Right hindlimb (tissue), 1 donor: ENCODE data around the gene MPRIP.

Experiments
- DNase-seq: peaks from one replicate; pipeline ENCODE4 v3.0.0-alpha.2; 2018

MPRIP gene

GRCh38 chr17:17029938-17030337, 12.3 kb upstream of the MPRIP start:
- no peak for DNase-seq

- no peak for DNase-seq
Observed at GRCh38 chr17:17030515-17031211, 11.6 kb upstream of the MPRIP start.

- peak; percentile 81 for DNase-seq
Observed at GRCh38 chr17:17032131-17032692, 10.0 kb upstream of the MPRIP start.

DNA sequence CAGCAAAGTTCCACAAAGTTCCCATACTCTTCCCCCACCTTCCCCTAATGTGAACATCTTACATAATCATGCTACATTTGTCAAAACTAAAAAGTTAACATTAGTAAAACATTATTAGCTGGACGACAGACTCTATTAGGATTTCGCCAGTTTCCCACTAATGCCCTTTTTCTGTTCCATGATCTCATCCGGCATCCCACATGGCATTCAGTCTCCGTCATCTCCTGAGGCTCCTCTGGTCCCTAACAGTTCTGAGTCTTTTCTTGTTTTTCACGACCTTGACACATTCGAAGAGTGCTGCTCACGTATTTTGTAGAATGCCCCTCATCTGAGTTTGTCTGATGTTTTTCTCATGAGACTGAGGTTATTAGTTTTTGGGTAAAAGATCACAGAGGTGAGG, 8.8 kb upstream of the MPRIP start:
- no peak for DNase-seq

GRCh38 chr17:17034026-17034425, 8.2 kb upstream of the MPRIP start:
- no peak for DNase-seq

DNA sequence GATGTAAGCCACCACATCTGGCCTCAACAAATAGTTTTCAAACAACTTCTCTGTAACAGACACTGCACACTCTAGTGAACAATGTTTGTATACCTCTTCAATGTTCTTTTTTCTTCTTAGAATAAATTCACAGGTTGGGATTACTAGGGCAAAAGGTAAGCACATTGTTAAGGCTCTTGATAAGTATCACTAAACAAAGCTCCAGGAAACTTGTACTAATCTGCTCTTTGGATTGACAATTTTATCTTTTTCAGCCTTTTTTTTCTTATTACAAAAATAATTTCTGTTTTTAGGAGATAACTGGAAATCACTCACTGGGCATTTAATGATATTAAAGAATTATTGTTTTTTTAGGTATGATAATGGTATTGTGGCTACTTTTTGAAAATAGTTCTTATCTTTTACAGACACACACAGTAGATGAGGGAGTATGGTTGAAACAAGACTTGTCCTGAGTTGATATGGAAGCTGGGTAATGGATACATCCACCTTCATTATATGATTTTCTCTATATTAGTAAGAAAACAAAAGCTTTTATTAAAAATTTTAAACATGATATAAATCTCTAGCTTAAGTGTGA, 7.7 kb upstream of the MPRIP start:
- DNase-seq = no peak

DNA sequence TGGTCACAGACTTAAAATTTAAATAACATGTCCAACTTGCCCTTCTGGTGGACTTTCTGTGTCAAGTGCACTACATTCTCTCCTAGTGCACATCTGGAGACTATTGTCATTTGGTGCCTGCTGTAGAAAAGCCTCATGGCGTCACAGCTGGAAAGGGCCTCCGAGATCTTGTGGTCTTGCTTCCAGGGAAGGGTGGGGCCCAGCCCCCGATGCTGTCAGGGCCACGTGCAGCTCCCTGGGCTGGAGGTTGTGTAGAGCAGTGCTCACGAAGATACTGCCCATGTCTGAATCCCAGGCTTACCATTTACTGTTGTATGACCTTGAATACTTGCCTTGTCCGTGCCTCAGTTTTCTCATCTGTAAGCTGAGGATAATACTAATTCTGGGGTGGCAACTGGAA, 6.8 kb upstream of the MPRIP start:
- no peak for DNase-seq

DNA sequence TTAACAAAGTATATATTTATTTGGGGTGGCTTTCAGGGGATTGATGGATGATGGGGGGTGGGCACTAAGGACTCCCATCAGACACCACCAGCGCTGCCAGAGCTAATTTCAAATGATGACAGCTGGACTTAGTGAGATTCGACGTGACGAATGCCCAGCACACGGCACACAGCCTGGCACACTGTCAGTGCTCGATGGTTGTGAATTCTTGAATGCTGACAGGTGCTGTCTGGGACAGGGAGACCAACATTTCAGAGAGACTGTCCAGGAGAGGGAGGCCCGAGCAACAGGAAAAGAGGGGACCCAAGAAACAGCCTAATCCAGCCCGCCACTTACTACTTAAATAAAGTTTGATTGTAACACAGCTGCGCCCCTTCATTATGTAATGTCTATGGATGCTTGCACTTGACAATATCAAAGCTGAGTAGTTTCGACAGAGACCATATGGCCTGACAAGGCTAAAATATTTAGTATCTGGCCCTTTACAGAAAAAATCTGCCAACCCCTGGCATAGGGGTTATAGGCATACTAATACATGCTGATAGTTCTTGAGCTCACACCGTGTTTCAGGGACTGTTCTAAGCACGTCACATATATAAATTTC, 6.2 kb upstream of the MPRIP start:
- DNase-seq = no peak

- no peak for DNase-seq
Observed at GRCh38 chr17:17036524-17036998, 5.7 kb upstream of the MPRIP start.

GRCh38 chr17:17039911-17040310, 2.3 kb upstream of the MPRIP start:
- no peak for DNase-seq

GRCh38 chr17:17041018-17041521, 1.2 kb upstream of the MPRIP start:
- DNase-seq = peak; percentile 81

GRCh38 chr17:17041571-17042383, 480 bp upstream of the MPRIP start:
- DNase-seq = peak; percentile 99

DNA sequence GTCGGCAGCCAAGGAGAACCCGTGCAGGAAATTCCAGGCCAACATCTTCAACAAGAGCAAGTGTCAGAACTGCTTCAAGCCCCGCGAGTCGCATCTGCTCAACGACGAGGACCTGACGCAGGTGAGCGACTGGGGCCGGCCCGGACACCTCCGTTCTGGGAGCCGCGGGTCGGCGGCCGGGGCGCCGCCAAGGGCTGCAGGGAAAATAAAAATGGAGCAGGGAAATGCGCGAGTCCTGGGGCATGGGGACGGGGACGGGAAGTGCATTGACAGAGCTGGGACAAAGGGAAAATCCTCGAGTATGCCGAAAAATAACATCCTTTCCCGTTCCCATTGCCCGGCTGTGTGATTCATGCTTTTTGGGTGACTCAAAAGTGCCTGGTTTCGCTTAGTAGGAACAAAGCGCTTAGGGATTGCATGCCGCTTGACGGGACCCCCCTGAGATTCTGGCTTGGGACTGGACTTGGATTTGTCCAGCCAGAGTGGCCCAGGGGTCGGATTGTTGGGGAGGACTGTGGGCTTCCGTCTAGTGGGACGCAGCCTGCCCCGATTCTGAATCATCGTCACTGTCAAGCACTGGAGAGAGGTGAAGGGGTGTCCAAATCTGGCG, 699 bp downstream of the MPRIP start:
- DNase-seq = no peak

- DNase-seq = peak; percentile 16
Observed at GRCh38 chr17:17043461-17044271, 1.4 kb downstream of the MPRIP start.

DNA sequence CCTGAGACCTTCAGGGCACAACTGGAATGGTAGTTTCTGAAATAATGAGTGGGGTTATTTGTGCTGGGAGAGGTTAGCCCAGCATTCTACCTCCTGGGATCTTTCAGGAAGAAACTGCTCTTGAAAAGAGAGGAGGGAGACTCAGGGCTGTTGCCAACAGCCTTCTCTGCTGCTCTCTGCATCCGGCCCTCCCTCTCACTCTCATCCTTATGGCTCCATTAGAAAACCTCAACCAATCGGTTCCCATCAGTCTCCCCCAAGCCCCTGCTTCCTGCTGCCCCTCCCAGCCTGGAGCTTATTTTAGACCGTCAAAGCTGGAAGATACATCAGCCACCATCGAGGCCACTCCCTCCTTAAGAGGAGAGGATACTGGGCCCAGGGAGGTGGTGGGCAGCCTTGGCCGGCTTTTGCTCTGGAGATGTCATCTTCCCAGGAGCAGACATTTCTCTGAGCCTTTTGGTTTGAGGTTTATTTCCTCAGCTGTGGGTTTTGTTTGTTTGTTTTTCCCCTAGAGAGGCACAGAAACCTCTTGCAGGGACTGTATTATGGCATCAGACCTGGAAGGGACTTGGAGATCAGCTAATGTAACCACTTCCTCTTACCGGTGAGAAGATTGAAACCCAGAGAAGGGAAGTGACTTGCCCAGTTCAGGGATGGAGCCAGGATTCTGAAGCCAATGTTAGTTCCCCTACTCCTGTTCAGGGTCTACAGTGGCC, 2.7 kb downstream of the MPRIP start:
- DNase-seq = peak; percentile 89

- no peak for DNase-seq
Observed at GRCh38 chr17:17048106-17048505, 5.8 kb downstream of the MPRIP start.

DNA sequence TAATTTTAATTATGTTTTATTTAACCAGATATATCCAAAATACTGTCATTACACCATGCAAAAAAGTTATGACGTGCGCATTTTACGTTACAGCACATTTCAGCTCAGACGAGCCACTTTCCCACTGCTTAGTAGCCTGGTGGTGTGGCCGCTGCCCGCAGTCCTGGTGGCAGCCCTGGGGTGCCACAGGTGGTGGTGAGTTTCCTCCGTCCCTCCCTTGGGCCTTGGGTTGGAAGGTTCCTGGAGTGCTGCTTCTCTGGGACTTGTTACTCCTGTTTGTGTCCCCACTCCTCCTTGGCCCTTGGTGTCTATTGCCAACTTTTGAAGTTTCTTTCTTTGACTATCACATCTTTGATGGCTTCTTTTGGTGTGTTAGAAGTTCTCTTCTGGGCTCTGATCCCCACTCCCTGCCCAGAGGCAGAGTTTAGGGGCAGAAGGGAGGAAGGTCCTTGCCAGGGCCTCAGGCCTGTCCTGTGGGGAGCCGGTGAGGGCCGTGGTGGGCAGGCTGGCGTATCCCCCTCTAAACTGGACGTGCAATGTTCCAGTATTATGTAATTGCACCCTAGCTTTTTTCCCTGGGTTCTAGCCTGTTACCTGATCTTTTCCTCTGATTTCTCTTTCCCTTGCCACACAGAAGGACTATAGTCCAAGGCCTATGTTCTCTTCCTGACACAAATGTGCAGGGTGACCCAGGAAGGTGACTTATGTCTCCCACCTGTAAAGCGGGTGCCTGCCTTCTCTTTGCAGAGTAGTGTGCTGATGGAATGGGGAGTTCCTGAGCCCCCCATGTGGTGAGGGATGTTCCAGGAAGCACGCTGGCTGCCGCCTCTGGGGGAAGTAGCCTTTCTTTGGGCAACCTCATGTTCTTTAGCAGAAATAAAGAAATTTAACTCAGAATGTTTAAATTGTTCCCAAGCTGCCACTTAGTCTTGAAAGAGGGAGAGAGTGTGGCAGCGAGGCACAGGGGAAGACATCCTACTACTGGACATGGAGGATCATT, 8.4 kb downstream of the MPRIP start:
- peak; percentile 11 for DNase-seq

DNA sequence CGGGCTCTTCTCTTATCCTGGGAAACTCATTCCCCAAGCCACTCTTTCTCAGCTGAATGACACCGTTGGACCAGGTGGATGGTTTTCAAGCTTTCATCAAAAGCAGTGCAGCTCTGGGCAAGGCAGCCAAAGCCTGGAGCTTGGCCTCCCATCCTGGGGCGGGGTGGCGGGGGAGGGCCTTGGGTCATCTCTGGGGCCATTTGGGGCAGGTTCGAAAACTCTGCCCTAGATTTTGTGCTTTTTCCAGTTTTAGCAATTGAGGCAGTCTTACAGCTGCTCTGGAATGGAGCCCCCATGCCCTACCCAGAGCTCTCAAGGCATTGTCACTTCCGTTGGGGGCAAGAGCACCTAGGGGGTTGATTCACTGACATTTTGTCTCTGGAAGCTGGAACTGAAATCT, 9.1 kb downstream of the MPRIP start:
- no peak for DNase-seq

- DNase-seq = peak; percentile 22
Observed at GRCh38 chr17:17051791-17052461, 9.7 kb downstream of the MPRIP start.
